Chondrocyte (in vitro differentiated cells): ENCODE results near the gene TOP1. TPM values are rescaled to one million over a fixed set of nuclear protein-coding genes. Genes with fewer than 3 reads are reported as not detected.

Source experiments
- DNase-seq: peaks from one replicate; pipeline ENCODE4 v3.0.0; 2021; ENCODE audit warnings: mixed read lengths, low spot score
- H3K27ac Mint-ChIP-seq: one replicate; pipeline ENCODE4 v1.8.0; 2021; ENCODE audit warnings: mild to moderate bottlenecking, moderate library complexity, mixed read lengths; ENCODE audit not compliant: unreplicated experiment
- H3K27me3 Mint-ChIP-seq: 2 replicates; pipeline ENCODE4 v1.8.0; 2021; ENCODE audit warnings: low read depth, mixed read lengths
- H3K36me3 Mint-ChIP-seq: 2 replicates; pipeline ENCODE4 v1.8.0; 2021; ENCODE audit warnings: low read depth, mixed read lengths
- H3K4me1 Mint-ChIP-seq: 2 replicates; pipeline ENCODE4 v1.8.0; 2021; ENCODE audit warnings: low read depth, mild to moderate bottlenecking, mixed read lengths
- H3K4me3 Mint-ChIP-seq: one replicate; pipeline ENCODE4 v1.8.0; 2021; ENCODE audit warnings: mild to moderate bottlenecking, moderate library complexity, mixed read lengths; ENCODE audit not compliant: unreplicated experiment
- H3K9me3 Mint-ChIP-seq: 2 replicates; pipeline ENCODE4 v1.8.0; 2021; ENCODE audit warnings: low read depth, mixed read lengths
- long read RNA-seq: library from polyadenylated mRNA; stranded (forward); transcript quantifications from one replicate; pipeline ENCODE4 v2.0.0, GENCODE V29; 2021
- total RNA-seq: library from RNA; stranded (reverse); gene quantifications from 3 replicates; pipeline ENCODE4 v1.2.1, GENCODE V29; 2021
- TF ChIP-seq, protein P1 (sequence below): fragments of 200-600 bp; sonication (generic); IDR thresholded peaks from 2 replicates; pipeline ENCODE4 v1.5.0; 2021; ENCODE audit warnings: antibody characterized with exemption, mild to moderate bottlenecking, moderate library complexity

TOP1 gene
- total RNA-seq = 39.0 to 42.6 TPM (median 39.2 TPM) in 3 replicates
- long read RNA-seq, transcript TOP1-201 (21 exons, 3,738 nt) = major isoform, 19 of 28 reads
- long read RNA-seq, partial matches to known transcripts = 9 of 28 reads
- long read RNA-seq, other reads (novel, unspliced or antisense) = 0 of 28 reads

DNA sequence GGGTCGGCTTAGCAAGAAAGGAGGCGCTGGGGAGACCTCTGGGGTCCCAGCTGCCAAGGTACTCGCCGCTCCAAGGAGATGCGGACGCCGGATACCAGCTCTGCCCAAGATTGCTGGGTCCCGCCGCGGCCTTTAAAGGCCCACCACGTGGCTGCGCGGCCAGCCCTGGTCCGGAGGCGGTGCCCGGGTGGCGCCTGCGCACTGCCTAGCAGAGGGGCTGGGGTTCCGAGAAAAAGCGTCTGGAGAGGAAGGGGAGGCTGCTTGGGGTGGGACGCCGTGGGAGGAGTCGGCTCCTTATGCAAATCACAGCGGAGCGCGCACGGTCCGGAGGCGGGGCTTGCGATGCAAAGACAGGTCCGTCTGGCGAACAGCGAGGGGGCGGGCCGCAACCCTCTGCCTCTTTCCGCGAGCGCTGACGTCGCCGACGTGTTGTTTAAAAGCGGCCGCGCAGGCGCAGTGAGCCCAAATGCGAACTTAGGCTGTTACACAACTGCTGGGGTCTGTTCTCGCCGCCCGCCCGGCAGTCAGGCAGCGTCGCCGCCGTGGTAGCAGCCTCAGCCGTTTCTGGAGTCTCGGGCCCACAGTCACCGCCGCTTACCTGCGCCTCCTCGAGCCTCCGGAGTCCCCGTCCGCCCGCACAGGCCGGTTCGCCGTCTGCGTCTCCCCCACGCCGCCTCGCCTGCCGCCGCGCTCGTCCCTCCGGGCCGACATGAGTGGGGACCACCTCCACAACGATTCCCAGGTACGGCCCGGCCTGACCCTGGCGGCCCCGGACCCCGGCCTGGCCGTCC is at the start of gene TOP1:
Gene TOP1 (plus strand): TSS at position 464 of the 791 bp plus-strand sequence. CDS start 246 bp downstream, at position 710.
- peaks cover 40% of the 10 kb centered on the region for H3K4me1 Mint-ChIP-seq
- peak within 1 kb of the TSS; percentile 86 for H3K4me3 Mint-ChIP-seq
- peak; percentile 100 for DNase-seq
- H3K36me3 Mint-ChIP-seq = no peaks in the 10 kb centered on the region
- TF ChIP-seq, protein P1, sequence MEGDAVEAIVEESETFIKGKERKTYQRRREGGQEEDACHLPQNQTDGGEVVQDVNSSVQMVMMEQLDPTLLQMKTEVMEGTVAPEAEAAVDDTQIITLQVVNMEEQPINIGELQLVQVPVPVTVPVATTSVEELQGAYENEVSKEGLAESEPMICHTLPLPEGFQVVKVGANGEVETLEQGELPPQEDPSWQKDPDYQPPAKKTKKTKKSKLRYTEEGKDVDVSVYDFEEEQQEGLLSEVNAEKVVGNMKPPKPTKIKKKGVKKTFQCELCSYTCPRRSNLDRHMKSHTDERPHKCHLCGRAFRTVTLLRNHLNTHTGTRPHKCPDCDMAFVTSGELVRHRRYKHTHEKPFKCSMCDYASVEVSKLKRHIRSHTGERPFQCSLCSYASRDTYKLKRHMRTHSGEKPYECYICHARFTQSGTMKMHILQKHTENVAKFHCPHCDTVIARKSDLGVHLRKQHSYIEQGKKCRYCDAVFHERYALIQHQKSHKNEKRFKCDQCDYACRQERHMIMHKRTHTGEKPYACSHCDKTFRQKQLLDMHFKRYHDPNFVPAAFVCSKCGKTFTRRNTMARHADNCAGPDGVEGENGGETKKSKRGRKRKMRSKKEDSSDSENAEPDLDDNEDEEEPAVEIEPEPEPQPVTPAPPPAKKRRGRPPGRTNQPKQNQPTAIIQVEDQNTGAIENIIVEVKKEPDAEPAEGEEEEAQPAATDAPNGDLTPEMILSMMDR = no peak
- peaks cover 1% of the 10 kb centered on the region for H3K27me3 Mint-ChIP-seq
- no peaks in the 10 kb centered on the region for H3K9me3 Mint-ChIP-seq
- H3K27ac Mint-ChIP-seq = peak within 1 kb of the TSS; percentile 98

DNA sequence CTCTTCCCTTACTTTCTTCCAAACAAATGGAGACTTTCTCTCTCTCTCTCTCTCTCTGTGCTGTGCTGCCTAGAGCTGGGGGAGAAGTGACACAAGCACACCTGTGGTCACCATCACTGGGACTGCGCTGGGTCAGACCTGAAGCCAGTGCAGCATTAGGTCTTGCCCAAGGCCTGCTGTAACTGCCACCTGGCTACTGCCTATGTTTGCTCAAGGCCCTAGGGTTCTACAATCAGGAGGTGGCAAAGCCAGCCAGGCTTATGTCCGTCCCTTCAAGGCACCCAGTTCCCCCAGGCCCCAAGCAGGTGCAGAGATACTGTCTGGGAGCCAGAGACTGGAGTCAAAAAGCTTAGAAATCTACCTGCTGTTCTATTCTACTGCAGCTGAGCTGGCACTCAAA is 49.4 kb upstream of the TOP1 start:
- Mint-ChIP-seq H3K36me3 (peaks cover 14% of the 10 kb centered on the region), H3K27me3 (peaks cover 3% of the 10 kb centered on the region), H3K9me3 (peaks cover 25% of the 10 kb centered on the region), H3K27ac (no peak overlapping the region), H3K4me1 (no peaks in the 10 kb centered on the region), H3K4me3 (no peak overlapping the region)
- no peak for DNase-seq
- TF ChIP-seq, protein P1 = no peak

DNA sequence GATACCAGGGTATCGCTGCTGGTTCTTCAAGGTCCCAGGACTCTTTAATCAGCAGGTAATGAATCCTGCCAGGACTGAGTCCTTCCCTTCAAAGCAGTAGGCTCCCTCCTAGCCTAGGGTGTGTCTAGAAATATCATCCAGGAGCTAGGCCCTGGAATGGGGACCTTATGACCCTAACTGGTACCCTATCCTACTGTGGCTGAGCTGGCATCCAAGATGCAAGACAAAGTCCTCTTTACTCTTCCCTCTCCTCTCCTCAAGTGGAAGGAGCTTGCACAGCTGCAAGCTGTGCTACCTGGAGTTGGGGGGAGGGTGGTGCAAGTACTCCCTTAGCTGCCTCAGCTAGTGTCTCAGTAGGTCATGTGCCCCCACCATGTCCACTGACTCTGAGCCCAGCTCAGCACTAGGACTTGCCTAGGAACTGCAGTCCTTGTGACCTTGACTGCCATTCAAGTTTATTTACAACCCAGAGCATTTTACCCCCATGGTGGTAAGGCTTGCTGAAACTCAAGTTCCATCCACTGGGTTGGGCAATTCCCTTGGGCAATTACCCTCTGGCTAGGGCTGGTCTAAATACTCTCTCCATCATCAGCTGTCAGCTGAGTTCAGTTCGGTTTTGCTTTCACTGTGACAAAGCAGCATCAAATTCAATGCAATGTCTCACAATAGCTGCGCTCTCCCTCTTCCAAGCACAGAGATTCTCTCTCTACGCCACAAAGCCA is 48.4 kb upstream of the TOP1 start:
- H3K36me3 Mint-ChIP-seq = peaks cover 14% of the 10 kb centered on the region
- DNase-seq = no peak
- peaks cover 3% of the 10 kb centered on the region for H3K27me3 Mint-ChIP-seq
- H3K4me3 Mint-ChIP-seq = no peak overlapping the region
- H3K4me1 Mint-ChIP-seq = no peaks in the 10 kb centered on the region
- no peak overlapping the region for H3K27ac Mint-ChIP-seq
- H3K9me3 Mint-ChIP-seq = peaks cover 25% of the 10 kb centered on the region
- TF ChIP-seq, protein P1 = no peak

DNA sequence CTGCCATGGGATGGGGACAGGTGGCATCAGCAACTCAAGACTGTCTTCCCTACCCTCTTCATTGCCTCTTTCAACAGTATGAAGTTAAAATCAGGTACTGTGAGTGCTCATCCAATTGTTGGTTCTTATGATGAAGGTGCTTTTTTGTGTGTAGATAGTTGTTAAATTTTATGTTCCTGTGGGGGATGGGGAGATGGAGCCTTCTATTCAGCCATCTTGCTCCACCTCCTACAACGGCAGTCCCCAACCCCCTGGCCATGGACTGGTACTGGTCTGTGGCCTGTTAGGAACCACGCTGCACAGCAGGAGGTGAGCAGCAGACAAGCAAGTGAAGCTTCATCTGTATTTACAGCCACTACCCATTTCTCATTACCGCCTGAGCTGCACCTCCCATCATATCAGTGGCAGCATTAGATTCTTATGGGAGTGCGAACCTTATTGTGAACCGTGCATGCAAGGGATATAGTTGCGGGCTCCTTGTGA is 47.8 kb upstream of the TOP1 start:
- DNase-seq = no peak
- Mint-ChIP-seq H3K9me3 (peaks cover 28% of the 10 kb centered on the region), H3K27ac (no peak overlapping the region), H3K36me3 (peaks cover 14% of the 10 kb centered on the region), H3K4me1 (no peaks in the 10 kb centered on the region), H3K4me3 (no peak overlapping the region), H3K27me3 (peaks cover 3% of the 10 kb centered on the region)
- TF ChIP-seq, protein P1 = no peak
